ENCODE results near the gene TNMD. TPM values are rescaled to one million over a fixed set of nuclear protein-coding genes. Genes with fewer than 3 reads are reported as not detected.
"Not testable (repeated sequence)": the region's sequence is repeated elsewhere in the genome, so short reads cannot be mapped to it uniquely, and the experiment has no call there.

Gene TNMD
- total and polyA plus RNA-seq, 10 of the 15 experiments (the other 5 are each of a cell fraction or from before 2014, with no cell fraction given) = not detected

DNA sequence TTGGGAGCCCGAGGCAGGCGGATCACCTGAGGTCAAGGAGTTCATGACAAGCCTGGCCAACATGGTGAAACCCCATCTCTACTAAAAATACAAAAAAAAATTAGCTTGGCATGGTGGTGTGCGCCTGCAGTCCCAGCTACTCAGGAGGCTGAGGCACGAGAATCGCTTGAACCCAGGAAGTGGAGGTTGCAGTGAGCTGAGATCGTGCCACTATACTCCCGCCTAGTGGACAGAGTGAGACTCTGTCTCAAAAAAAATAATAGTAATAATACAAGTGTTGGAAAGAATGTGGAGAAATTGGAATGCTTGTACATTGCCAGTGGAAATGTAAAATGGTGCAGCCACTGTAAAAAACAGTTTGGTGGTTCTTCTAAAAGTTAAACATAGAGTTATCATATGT, 19.2 kb upstream of the TNMD start:
- H3K9me3 ChIP-seq (replicated peaks; ENCODE audit: control insufficient read depth, insufficient read depth, low read length); H3K27ac ChIP-seq (ENCODE audit: control insufficient read depth, insufficient read depth); H3K9ac ChIP-seq (ENCODE audit: control insufficient read depth, insufficient read depth, low read length); FAIRE-seq; H3K4me3 ChIP-seq; H3K27me3 ChIP-seq (replicated peaks in 1 of 2; ENCODE audit: control insufficient read depth in 2 of 2, insufficient read depth in 2 of 2, low read length in 1 of 2); H3K79me2 ChIP-seq (ENCODE audit: control insufficient read depth, insufficient read depth, low read length); RAD21 ChIA-PET (ENCODE audit: unreplicated experiment); H3K36me3 ChIP-seq (ENCODE audit: control insufficient read depth in 2 of 2, insufficient read depth in 2 of 2, low read length in 1 of 2); H4K20me1 ChIP-seq (ENCODE audit: control insufficient read depth, insufficient read depth); in situ Hi-C loops (cut with MboI); intact Hi-C loops (cut with micrococcal nuclease; ENCODE audit: unreplicated experiment); POLR2A ChIA-PET; ATAC-seq; H3K4me1 ChIP-seq (ENCODE audit: control insufficient read depth, insufficient read depth, low read length); H3K4me2 ChIP-seq (ENCODE audit: control insufficient read depth, insufficient read depth); H2AFZ ChIP-seq (ENCODE audit: control insufficient read depth, low read depth, low read length); BruUV-seq (replicated peaks); DNase-seq (ENCODE audit: low read depth, low spot score): not testable (repeated sequence)
- ChIA-PET CTCF (interaction anchor here (1.3 kb wide), 1 partner anchor 198 kb away, joined by 3 read pairs; no protein-coding TSS in a partner anchor), SMC1A (ENCODE audit: uncharacterized antibody, unreplicated experiment) (interaction anchor here (0.8 kb wide), 1 partner anchor 19 kb away, joined by 3 read pairs; no protein-coding TSS in a partner anchor)
- WGBS (ENCODE audit: insufficient coverage, insufficient replicate concordance, low lambda C conversion rate, missing lambda C conversion rate) = 21% methylated on average over 7 of the region's 7 CpGs

DNA sequence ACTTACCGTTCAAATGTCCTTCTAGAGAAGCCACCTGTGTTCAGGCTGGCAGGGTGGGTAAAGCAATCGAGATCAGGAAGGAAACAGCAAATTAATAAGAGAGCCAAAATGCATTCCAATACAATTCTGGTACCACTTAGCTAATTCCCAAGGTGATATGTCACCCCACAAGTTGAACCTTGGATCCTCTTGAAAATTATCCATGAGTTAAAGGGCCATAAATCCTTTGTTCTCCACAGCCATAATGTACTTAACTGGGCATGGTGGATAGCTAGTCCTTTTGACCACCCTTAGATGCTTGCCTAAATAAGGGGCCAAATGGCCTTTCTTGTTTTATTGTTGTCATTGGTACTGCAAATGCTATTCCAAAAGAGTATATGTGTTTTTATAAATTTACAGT, 2.0 kb downstream of the TNMD start:
- no peaks in the 10 kb centered on the region; a peak in 2 of 4 replicates for H3K27me3 ChIP-seq (replicated peaks in 1 of 2; ENCODE audit: control insufficient read depth in 2 of 2, insufficient read depth in 2 of 2, low read length in 1 of 2)

More for the DNA sequence above, 2.0 kb downstream of the TNMD start:
- TF ChIP-seq FOS (IDR thresholded peaks at IDR 0.05; ENCODE audit: borderline replicate concordance, extremely low read depth, insufficient read length) (no peak), TCF3 (IDR thresholded peaks at IDR 0.05; ENCODE audit: borderline replicate concordance, insufficient read depth, low read depth, low read length) (no peak), FOXM1 (IDR thresholded peaks at IDR 0.05; ENCODE audit: low read depth, low read length) (no peak), SP1 (IDR thresholded peaks at IDR 0.05; ENCODE audit: low read depth, low read length) (no peak)
- TF ChIP-seq, protein P1, sequence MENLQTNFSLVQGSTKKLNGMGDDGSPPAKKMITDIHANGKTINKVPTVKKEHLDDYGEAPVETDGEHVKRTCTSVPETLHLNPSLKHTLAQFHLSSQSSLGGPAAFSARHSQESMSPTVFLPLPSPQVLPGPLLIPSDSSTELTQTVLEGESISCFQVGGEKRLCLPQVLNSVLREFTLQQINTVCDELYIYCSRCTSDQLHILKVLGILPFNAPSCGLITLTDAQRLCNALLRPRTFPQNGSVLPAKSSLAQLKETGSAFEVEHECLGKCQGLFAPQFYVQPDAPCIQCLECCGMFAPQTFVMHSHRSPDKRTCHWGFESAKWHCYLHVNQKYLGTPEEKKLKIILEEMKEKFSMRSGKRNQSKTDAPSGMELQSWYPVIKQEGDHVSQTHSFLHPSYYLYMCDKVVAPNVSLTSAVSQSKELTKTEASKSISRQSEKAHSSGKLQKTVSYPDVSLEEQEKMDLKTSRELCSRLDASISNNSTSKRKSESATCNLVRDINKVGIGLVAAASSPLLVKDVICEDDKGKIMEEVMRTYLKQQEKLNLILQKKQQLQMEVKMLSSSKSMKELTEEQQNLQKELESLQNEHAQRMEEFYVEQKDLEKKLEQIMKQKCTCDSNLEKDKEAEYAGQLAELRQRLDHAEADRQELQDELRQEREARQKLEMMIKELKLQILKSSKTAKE (IDR thresholded peaks at IDR 0.05; ENCODE audit: low read depth, poor library complexity, severe bottlenecking) = no peak
- TF ChIP-seq, protein P2, sequence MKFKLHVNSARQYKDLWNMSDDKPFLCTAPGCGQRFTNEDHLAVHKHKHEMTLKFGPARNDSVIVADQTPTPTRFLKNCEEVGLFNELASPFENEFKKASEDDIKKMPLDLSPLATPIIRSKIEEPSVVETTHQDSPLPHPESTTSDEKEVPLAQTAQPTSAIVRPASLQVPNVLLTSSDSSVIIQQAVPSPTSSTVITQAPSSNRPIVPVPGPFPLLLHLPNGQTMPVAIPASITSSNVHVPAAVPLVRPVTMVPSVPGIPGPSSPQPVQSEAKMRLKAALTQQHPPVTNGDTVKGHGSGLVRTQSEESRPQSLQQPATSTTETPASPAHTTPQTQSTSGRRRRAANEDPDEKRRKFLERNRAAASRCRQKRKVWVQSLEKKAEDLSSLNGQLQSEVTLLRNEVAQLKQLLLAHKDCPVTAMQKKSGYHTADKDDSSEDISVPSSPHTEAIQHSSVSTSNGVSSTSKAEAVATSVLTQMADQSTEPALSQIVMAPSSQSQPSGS (IDR thresholded peaks at IDR 0.05; ENCODE audit: low read length) = no peak
- H3K27ac ChIP-seq (ENCODE audit: control insufficient read depth, insufficient read depth) = no peak overlapping the region
- CTCF ChIA-PET = no interaction called here
- no peaks in the 10 kb centered on the region for H3K4me1 ChIP-seq (ENCODE audit: control insufficient read depth, insufficient read depth, low read length)
- SMC1A ChIA-PET (ENCODE audit: uncharacterized antibody, unreplicated experiment) = no interaction called here
- BruUV-seq (replicated peaks) = no TSS peak
- no peak overlapping the region for H3K9ac ChIP-seq (ENCODE audit: control insufficient read depth, insufficient read depth, low read length)
- in situ Hi-C loops (cut with MboI) = no loop called here
- H3K4me3 ChIP-seq = no peak overlapping the region
- RAD21 ChIA-PET (ENCODE audit: unreplicated experiment) = no interaction called here
- no peak overlapping the region for H2AFZ ChIP-seq (ENCODE audit: control insufficient read depth, low read depth, low read length)
- H3K79me2 ChIP-seq (ENCODE audit: control insufficient read depth, insufficient read depth, low read length) = no peaks in the 10 kb centered on the region
- no peaks in the 10 kb centered on the region for H3K36me3 ChIP-seq (ENCODE audit: control insufficient read depth in 2 of 2, insufficient read depth in 2 of 2, low read length in 1 of 2)
- H4K20me1 ChIP-seq (ENCODE audit: control insufficient read depth, insufficient read depth) = no peaks in the 10 kb centered on the region
- intact Hi-C loops (cut with micrococcal nuclease; ENCODE audit: unreplicated experiment) = no loop called here
- WGBS (ENCODE audit: insufficient coverage, insufficient replicate concordance, low lambda C conversion rate, missing lambda C conversion rate) = 5% methylated on average over 2 of the region's 2 CpGs
- no peak for DNase-seq (ENCODE audit: low read depth, low spot score)
- POLR2A ChIA-PET = no interaction called here
- no peak overlapping the region for H3K4me2 ChIP-seq (ENCODE audit: control insufficient read depth, insufficient read depth)
- ATAC-seq = no peak
- H3K9me3 ChIP-seq (replicated peaks; ENCODE audit: control insufficient read depth, insufficient read depth, low read length) = no peaks in the 10 kb centered on the region
- no peak for FAIRE-seq

Data from GM12878 (cell line).